ENCODE results near the gene CDC6.
A peak's percentile ranks its signal among the peaks of the same experiment; 100 is the strongest.

The CDC6 gene

DNA sequence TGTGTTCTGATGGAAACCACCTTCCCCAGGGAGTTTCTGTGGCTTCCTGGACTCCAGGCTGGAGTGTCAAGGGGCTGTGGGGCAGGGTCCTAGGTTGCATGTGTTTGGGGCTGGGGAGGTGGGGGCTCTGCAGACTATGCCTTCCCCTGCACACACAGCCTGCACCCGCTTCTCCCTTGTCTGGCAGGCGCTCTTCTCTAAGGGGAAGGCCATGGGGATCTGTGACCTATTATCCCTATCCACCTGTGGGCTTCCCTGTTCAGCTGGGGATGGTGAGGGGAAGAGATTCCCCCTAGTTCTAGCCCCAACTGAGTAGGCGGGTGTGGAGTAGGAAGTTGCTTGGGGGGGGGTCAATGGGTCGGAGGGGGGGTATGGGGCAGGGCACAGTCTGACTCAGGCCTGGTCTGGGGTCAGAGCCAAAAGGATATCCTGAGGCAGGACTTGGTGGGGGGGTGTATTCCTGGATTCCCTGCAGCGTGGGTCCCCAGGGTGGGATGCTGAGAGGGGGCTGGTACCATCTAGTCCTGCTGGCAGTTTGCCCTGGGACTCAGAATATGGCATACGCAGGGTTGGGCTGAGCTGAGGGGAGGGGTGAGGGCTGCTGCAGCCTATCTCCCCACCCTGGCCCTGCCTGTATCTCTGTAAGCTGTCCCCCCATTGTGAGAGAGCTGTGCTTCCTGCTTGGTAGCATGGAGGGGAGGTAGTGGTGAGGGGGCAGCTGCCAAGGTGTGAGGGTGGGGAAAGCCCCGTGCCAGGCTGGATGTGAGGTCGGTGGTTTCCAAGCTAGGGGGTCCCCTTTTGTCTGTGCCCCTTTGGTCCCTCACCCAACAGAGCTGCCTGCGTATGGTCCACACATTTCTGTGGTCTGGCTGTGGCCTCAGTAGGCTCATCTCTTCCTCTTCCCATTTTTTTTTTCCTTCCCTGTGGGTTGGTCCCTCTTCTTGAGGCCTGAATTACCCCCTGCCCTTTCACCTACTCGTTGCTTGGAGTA, 36.0 kb downstream of the CDC6 start:
- DNase-seq (ENCODE audit: low read depth in 2 of 2), result peak; percentile 63 to 72

DNA sequence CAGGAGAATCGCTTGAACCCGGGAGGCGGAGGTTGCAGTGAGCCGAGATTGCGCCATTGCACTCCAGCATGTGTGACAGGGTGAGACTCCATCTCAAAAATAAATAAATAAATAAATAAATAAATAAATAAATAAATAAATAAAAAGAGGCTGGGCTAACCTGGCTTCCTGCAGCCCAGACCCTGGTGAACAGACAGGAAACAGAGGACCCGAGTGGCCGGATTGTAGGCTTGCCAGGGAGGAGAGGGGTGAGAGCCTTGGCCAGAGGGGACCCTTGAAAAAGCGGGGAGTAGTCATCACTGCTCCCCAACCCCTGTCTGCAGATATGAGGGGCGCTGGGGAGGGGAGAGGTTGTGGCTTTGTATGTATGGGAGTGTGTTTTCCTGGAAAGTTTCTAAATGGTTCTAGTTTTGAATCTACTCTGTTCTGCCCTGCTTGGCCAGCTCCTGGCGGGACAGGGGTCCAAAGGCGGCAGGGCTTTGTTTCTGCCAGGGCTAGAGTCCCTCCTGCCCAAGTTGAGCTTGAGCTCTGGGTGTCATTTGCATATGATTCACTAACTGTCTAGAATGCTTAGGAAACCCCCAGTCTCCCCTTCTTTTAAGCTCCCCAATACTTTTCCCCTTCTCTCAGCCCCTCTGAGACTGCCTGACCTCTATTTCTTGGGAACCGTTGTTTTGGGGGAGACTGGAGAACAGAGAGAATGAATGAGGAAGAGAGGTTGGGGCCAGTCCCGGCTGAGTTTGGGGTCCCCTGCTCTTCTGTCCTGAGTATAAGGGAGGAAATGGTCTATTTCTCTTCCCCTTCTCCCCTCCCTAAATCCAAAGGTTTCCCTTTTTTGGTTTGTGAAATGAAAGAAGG, 37.7 kb downstream of the CDC6 start:
- DNase-seq (ENCODE audit: low read depth in 2 of 2), result no peak

DNA sequence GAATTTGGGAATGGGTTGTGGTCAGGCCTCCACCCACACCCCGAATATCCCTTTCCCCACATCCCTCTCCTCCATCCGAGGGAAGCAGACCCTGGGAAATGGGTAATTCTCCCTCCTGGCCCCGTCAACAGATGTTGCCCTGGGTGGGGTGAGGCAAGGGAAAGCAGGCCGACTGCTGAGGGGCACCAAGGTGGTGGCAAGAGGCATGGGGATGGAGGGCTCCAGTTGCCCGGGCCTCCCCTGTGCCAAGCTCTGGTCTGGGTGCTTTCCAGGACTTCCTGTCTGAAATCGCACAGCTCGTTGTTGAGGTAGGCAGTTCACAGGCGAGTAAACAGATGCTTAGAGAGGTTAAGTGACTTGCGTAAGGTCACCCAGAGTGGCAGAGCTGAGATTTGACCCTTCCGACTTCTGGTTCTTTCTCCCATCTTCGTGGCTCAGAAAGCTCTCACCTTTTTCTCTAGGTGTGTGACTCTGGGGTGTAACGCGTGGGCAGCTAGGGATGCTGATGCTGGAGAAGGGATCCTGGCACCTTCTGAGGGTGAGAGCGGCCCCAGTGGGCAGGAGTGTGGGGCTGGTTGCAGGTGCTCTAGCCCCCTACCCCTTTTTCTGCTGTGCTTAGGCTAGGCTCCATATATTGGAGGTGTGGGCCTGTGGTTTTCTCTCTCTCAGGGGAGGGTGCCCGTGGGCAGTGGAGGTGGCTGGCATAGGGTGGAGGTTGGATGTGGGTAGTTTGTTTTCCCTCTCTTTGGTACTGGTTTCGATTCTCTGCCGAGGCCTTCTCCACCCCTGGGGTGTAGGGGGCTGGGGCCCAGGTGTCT, 38.5 kb downstream of the CDC6 start:
- no peak for DNase-seq (ENCODE audit: low read depth in 2 of 2)

DNA sequence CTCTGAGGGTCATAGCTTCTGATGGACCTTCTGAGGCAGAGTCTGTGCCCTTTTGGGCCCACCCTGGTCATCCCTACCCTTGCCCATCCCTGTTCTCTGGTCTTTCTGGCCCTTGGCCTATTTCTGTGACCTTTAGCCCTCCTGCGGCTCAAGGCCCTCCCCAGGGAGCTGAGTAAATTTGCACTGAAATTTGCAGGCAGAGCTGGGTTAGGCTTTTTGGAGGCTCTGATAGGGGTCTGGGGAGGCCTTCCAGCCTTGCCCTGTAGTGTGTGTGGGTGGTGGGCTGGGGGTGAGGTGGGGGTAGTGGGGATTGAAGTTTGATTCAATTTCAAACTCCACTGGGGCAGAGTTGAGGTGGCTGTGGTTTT, 39.1 kb downstream of the CDC6 start:
- DNase-seq (ENCODE audit: low read depth in 2 of 2), result no peak

DNA sequence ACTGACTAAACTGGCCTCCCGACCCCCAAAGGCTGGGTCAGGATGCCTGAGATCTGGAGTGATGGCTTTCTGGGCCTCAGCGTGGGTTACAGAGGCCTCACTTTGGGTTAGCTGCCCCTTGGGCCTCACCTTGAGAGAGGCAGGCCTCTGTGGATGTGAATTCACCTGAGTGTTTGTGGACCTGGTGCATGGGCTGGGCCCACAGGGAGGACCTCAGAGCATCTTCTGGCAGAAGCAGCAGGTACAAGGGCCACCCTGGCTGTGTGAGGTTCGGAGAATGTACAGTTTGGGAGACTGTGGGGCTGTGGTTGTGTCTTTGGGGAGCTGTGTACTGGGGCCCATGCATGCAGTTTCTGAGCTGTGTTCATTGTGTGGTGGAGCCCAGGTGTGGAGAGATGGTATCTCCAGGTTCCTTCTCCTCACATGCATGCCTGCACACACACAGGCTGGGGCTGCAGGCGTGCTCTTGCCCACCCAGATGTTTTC, 39.6 kb downstream of the CDC6 start:
- no peak for DNase-seq (ENCODE audit: low read depth in 2 of 2)

DNA sequence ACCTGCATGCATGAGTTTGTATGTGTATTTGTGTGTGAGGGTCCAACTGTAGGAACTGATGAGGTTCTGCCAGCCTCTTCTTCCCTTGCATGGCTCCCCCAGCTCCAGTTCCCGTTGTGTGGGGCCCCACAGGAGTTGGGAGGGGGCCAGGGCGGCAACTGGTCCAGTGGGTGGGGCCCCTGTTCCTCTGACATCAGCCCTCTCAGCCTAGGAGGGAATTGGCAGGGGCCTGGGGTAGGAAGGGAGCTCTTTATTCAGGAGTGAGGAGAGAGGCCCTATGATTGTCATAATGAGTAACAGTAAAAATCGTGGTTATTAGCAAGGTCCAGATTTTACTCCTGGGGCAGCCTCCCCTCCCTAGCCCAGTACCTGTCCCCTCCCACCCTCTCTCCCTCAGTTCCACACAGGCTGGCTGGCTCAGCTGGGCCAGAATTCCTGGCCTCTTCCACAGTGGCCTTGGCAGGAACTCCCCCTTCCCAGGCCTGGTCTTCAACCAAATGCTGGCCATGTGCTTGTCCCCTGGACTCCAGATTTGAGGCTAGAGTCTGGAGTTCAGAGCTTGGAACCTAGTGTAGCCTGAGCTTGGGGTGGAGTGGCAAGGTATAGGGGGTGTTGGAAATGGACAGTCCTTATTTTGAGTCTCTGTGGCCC, 40.2 kb downstream of the CDC6 start:
- no peak for DNase-seq (ENCODE audit: low read depth in 2 of 2)

DNA sequence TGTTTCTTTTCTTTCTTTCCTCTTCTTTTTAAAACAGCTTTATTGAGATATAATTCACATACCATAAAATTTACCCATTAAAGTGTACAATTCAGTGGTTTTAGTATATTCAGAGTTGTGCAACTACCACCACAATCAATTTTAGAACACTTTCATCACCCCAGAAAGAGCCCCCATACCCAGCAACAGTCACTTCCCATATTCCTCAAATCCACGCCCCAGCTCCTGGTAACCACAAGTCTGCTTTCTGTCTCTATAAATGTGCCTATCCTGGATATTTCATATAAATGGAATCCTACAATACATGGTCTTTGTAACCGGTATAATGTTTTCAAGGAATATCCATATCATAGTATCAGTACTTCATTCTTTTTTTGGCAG, 40.7 kb downstream of the CDC6 start:
- DNase-seq (ENCODE audit: low read depth in 2 of 2), result no peak

DNA sequence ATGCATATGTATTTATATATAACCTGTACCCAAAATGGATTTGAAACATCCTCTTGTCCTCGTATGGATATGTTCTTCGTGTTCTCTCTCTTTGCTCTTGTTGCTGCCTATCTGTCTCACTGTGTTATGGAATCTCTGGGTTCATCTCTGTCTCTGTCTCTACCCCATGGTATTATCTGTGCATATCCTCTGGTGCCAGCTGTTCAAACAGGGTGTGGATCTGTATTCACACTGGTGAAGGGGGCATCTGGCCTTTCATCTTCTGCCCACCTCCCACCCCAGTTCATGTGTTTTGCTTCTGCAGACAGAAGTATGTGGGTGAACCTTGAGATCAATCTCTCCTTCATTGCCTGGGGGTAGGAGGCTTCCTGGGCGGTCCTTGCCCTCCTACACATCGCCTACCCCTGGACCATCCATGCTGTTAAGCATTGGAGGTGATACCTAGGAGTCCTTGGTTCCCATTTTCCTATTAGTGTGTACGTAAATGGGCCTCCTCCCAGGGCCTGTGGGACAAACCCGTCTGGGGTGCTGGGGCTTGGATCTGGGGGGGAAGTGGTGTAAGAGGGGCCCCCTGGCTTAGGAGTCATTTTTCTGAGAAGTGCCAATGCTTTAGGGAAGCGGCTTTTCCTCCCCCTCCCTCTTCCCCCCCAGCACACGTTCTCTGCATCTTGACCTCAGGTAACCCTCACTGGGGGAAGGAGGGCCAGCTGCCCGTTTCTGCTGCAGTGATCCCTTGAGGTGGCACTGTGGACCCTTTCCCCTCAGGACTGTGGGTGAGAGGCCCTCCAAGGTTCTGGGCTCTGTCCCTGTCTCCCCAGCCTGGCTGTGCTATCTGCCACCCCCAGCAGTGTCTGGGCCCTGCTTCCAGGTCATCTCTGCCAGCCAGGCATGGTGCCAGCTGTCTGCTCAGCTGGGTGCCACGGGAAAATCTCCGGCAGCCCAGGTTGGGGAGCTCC, 42.4 kb downstream of the CDC6 start:
- DNase-seq (ENCODE audit: low read depth in 2 of 2), result no peak

DNA sequence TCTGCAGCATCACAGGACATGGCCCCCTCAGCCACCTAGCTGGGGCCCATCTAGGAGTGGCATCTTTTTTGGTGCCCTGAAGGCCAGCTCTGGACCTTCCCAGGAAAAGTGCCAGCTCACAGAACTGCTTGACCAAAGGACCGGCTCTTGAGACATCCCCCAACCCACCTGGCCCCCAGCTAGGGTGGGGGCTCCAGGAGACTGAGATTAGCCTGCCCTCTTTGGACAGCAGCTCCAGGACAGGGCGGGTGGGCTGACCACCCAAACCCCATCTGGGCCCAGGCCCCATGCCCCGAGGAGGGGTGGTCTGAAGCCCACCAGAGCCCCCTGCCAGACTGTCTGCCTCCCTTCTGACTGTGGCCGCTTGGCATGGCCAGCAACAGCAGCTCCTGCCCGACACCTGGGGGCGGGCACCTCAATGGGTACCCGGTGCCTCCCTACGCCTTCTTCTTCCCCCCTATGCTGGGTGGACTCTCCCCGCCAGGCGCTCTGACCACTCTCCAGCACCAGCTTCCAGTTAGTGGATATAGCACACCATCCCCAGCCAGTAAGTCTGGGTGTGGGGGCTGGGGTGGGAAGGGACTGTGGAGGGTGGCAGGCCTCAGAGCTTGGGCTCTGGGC, 43.3 kb downstream of the CDC6 start:
- DNase-seq (ENCODE audit: low read depth in 2 of 2), result no peak

DNA sequence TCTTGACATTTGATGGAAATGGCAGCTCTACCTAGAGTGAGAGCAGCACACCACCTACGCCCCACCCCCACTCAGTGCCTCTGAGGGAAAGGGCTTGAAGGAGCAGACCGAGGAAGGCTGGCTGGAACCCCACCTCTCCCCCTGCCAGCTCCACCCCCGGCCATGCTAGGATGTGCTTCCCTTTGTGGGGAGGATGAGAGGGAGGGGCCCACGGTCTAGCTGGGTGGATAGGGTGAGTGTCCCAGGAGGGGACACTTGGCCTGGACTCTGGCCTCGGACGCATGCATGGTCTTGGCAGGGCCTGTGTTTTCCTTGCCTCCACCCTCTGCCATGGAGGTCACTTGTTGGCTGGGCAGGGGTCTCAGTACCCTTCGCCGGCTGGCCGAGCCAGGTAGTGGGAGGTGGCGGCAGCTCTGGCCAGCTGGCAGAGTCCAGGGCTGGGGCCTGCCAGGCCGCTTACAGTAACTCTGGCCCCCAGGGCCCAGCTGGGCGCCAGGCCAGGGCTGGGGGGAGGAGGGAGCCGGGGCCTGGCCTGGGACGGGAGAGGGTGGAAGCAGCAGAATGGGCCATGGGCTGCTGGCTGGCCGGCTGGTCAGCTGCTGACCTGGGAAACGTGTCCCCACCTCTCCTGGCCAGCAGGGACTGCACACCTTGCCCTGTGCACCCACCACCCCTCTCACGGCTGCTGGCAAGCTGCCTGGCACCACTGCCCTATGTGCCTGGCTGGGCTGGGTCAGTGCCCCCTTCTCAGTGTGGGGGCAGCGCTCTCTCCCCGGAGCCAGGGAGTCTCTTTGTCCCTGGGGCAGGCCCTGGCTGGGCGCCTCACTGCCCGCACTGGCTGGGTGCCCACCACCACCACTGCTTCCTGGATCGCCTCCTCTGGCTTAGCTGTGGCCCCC, 44.3 kb downstream of the CDC6 start:
- DNase-seq (ENCODE audit: low read depth in 2 of 2), result no peak

DNA sequence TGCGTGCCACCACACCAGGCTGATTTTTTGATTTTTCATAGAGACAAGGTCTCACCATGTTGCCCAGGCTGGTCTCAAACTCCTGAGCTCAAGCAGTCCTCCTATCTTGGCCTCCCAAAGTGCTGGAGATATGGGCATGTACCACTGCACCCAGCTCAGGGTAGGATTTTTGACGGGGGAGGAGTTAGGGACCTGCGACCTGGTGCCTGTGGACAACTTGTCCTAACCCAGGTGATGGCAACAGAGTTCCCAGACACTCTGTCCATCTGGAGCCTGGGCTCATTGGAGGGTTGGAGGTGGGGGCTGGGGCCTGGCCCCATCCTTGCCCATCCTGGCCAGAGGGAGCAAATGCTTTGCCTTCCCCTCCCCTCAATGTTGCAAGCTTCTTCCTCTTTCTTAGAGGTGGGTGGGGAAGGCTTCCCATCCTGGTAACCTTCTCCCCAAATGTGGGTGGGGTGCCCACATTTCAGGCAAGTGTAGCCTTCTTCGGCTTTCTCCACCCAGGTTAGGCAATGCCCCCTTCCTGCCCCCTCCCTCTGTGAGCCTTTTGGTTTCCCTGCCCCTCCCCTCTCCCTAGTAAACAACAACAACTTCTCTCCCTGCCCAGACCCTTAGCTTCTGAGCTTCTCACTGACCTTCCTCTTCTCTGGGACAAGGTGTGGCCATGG, 46.2 kb downstream of the CDC6 start:
- no peak for DNase-seq (ENCODE audit: low read depth in 2 of 2)

DNA sequence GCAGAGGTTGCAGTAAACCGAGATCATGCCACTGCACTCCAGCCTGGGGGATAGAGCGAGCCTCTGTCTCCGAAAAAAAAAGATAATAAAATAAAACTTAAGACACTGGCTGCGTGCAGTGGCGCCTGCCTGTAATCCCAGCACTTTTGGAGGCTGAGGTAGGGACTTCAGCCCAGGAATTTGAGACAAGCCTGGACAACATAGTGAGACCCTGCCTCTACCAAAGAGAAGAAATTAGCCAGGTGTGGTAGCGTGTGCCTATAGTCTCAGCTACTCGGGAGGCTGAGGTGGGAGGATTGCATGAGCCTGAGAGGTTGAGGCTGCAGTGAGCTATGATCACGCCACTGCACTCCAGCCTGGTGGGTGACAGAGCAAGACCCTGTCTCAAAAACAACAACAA, 47.9 kb downstream of the CDC6 start:
- DNase-seq (ENCODE audit: low read depth in 2 of 2), result no peak

DNA sequence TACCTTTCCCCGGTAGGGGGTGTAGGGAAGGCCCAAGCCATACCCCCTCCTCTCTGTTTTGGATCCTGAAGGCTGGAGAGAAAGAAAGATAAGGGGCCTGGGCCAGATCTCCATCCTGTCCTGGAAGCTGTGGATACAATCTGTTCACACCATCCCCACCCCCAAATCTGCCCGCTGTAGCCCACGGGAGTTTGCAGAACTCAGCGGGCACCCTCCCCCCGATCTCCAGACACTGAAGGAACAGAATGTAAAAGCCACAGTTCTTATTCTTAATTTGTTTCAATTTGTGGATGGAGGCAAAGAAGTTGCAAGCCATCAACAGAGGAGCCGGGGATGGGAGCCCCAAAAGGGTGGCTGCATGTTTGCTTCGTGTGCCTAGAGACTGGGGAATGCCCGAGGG, 49.7 kb downstream of the CDC6 start:
- no peak for DNase-seq (ENCODE audit: low read depth in 2 of 2)

DNA sequence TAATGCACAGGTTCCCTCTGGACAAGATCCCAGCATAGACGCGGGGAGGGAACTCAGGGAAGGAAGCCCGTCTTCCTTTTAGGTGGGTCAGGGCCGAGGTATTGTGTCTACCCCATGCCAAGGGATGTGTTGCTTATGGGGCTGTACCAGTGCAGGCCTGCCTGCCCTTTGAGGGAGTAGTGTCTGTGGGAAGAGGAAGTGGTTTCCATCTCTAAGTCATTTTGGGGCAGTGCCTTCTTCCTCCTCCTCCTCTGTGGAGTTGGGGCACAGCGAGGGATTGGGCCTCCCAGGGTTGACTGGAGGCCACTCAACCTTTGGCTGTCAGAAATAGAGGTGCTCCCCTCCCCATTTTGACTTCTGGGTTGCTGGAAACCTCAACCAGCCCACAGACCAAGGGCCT, 50.4 kb downstream of the CDC6 start:
- DNase-seq (ENCODE audit: low read depth in 2 of 2), result no peak

DNA sequence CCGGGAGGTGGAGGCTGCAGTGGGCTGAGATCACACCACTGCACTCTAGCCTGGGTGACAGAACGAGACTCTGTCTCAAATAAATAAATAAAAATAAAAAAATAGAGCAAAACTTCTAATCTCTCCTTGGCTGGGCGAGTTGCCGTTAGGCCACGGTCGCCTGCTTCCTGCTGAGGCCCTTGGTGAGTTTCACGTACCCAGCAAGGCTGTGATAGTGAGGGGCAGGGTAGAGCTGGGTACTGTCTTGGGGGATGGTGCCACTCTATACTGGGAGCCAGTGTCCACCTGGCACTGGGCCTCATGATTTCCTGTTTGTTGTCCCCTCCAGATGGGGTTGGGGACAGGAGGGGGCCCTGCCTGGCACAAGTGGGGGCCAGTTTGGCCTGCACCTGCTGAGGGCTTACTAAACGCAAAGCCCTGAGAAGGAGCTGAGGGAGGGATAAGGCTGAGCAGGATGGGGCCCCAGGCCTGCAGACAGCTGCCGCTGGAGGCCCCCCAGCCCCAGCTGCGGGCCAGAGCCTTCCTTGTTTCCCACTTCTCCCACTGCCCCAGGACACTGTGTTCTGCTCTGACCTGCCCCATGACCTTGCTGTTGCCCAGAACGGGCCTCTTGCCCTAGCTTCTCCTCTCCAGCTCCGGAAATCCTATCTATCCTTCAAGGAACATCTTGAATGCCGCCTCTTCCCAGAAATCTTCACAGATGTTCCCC, 51.4 kb downstream of the CDC6 start:
- no peak for DNase-seq (ENCODE audit: low read depth in 2 of 2)

DNA sequence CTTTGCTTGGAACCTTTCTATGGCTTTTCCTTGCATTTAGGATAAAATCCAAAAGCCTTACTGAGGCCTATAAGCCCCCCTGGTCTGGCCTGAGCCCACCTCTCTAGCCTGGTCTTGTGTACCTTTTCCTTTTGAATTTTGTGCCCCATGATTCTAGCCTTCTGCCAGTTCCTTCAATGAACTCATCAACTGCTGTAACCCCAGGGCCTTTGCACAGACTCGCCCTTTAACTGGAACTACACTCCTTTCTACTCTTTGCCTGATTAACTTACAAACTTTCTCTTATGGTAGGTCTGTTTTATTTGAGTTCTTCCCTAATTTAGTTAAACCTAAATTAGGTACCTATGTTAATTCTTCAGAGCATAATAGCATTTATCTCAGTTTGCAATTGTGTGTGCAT, 52.6 kb downstream of the CDC6 start:
- DNase-seq (ENCODE audit: low read depth in 2 of 2), result no peak

All from activated CD8-positive, alpha-beta memory T cell treated with anti-CD3 and anti-CD28 coated beads for 4 hours (primary cell).